ENCODE data around the gene PCTP. TPM values are rescaled to one million over a fixed set of nuclear protein-coding genes. Genes with fewer than 3 reads are reported as not detected.

The PCTP gene
- total and polyA plus RNA-seq, 9 of the 15 experiments (the other 6 are each of a cell fraction or from before 2014, with no cell fraction given), result 10.9 to 62.3 (median 41.2) TPM

GRCh38 chr17:55750750-55751657 lies at the start of gene PCTP (continued):
- TF ChIP-seq ZBTB43 (CRISPR knock-in tag; IDR thresholded peaks at IDR 0.05), result no peak
- no peak for TF ChIP-seq ZNF12 (CRISPR knock-in tag; IDR thresholded peaks at IDR 0.05)
- peak; percentile 63 for TF ChIP-seq ZEB2 (IDR thresholded peaks at IDR 0.05)
- no peak for TF ChIP-seq ZNF184 (CRISPR knock-in tag; IDR thresholded peaks at IDR 0.05)
- no peak for TF ChIP-seq SRSF7 (optimal IDR thresholded peaks at IDR 0.05; ENCODE audit: low read depth, low read length)
- TF ChIP-seq, protein P1, sequence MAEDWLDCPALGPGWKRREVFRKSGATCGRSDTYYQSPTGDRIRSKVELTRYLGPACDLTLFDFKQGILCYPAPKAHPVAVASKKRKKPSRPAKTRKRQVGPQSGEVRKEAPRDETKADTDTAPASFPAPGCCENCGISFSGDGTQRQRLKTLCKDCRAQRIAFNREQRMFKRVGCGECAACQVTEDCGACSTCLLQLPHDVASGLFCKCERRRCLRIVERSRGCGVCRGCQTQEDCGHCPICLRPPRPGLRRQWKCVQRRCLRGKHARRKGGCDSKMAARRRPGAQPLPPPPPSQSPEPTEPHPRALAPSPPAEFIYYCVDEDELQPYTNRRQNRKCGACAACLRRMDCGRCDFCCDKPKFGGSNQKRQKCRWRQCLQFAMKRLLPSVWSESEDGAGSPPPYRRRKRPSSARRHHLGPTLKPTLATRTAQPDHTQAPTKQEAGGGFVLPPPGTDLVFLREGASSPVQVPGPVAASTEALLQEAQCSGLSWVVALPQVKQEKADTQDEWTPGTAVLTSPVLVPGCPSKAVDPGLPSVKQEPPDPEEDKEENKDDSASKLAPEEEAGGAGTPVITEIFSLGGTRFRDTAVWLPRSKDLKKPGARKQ (CRISPR knock-in tag; IDR thresholded peaks at IDR 0.05), result no peak
- TF ChIP-seq, protein P2, sequence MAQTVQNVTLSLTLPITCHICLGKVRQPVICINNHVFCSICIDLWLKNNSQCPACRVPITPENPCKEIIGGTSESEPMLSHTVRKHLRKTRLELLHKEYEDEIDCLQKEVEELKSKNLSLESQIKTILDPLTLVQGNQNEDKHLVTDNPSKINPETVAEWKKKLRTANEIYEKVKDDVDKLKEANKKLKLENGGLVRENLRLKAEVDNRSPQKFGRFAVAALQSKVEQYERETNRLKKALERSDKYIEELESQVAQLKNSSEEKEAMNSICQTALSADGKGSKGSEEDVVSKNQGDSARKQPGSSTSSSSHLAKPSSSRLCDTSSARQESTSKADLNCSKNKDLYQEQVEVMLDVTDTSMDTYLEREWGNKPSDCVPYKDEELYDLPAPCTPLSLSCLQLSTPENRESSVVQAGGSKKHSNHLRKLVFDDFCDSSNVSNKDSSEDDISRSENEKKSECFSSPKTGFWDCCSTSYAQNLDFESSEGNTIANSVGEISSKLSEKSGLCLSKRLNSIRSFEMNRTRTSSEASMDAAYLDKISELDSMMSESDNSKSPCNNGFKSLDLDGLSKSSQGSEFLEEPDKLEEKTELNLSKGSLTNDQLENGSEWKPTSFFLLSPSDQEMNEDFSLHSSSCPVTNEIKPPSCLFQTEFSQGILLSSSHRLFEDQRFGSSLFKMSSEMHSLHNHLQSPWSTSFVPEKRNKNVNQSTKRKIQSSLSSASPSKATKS (CRISPR knock-in tag; IDR thresholded peaks at IDR 0.05), result no peak
- TF ChIP-seq, protein P3, sequence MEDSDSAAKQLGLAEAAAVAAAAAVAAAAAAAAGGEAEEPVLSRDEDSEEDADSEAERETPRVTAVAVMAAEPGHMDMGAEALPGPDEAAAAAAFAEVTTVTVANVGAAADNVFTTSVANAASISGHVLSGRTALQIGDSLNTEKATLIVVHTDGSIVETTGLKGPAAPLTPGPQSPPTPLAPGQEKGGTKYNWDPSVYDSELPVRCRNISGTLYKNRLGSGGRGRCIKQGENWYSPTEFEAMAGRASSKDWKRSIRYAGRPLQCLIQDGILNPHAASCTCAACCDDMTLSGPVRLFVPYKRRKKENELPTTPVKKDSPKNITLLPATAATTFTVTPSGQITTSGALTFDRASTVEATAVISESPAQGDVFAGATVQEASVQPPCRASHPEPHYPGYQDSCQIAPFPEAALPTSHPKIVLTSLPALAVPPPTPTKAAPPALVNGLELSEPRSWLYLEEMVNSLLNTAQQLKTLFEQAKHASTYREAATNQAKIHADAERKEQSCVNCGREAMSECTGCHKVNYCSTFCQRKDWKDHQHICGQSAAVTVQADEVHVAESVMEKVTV (CRISPR knock-in tag; IDR thresholded peaks at IDR 0.05), result no peak
- TF ChIP-seq NCOA1 (IDR thresholded peaks at IDR 0.05; ENCODE audit: low read depth), result peak; percentile 78
- TF ChIP-seq NUFIP1 (IDR thresholded peaks at IDR 0.05; ENCODE audit: partially characterized antibody), result no peak
- no peak for TF ChIP-seq ATF4 (CRISPR knock-in tag; IDR thresholded peaks at IDR 0.05)
- TF ChIP-seq ZNF764 (CRISPR knock-in tag; IDR thresholded peaks at IDR 0.05; ENCODE audit: low read depth), result no peak
- TF ChIP-seq CTBP1 (IDR thresholded peaks at IDR 0.05; ENCODE audit: borderline replicate concordance), result peak; percentile 95
- TF ChIP-seq CREB1 (IDR thresholded peaks at IDR 0.05), result no peak; the same call in 1 of the 2 replicates
- no peak; the same call in 1 of the 2 replicates for TF ChIP-seq CREB1 (CRISPR knock-in tag; IDR thresholded peaks at IDR 0.05)
- TF ChIP-seq ZNF175 (CRISPR knock-in tag; IDR thresholded peaks at IDR 0.05; ENCODE audit: low read depth), result no peak
- TF ChIP-seq BRD9 (IDR thresholded peaks at IDR 0.05; ENCODE audit: low read depth, partially characterized antibody), result peak; percentile 22
- TF ChIP-seq ZKSCAN3 (CRISPR knock-in tag; IDR thresholded peaks at IDR 0.05), result no peak
- TF ChIP-seq, protein P4, sequence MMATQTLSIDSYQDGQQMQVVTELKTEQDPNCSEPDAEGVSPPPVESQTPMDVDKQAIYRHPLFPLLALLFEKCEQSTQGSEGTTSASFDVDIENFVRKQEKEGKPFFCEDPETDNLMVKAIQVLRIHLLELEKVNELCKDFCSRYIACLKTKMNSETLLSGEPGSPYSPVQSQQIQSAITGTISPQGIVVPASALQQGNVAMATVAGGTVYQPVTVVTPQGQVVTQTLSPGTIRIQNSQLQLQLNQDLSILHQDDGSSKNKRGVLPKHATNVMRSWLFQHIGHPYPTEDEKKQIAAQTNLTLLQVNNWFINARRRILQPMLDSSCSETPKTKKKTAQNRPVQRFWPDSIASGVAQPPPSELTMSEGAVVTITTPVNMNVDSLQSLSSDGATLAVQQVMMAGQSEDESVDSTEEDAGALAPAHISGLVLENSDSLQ (IDR thresholded peaks at IDR 0.05), result peak; percentile 27; the same call in 1 of the 2 replicates
- TF ChIP-seq CBX1 (IDR thresholded peaks at IDR 0.05; ENCODE audit: low read depth), result peak; percentile 91
